DMS53 treated with DMSO at 0.1 percent for 48 hours (cell line): ENCODE measurements around the gene ZFP36L2.
"Not testable (repeated sequence)": the region's sequence is repeated elsewhere in the genome, so short reads cannot be mapped to it uniquely, and the experiment has no call there.

Experiments used
- DNase-seq: peaks from one replicate; lab custom pipeline; 2025; ENCODE audit not compliant: unreplicated experiment; lab: John Stamatoyannopoulos, UW

The ZFP36L2 gene

GRCh38 chr2:43190311-43191052 is 35.9 kb downstream of the ZFP36L2 start:
- DNase-seq, result no peak

GRCh38 chr2:43189861-43190260 is 36.5 kb downstream of the ZFP36L2 start:
- not testable (repeated sequence) for DNase-seq

- DNase-seq, result no peak
These were observed 37.6 kb downstream of the ZFP36L2 start for GRCh38 chr2:43188561-43189386.

GRCh38 chr2:43186679-43187374 is 39.6 kb downstream of the ZFP36L2 start:
- no peak for DNase-seq

- no peak for DNase-seq
These were observed 40.1 kb downstream of the ZFP36L2 start for GRCh38 chr2:43186321-43186678.

GRCh38 chr2:43185146-43185545 is 41.3 kb downstream of the ZFP36L2 start:
- DNase-seq, result no peak

- DNase-seq, result no peak
These were observed 42.0 kb downstream of the ZFP36L2 start for GRCh38 chr2:43184339-43184895.

GRCh38 chr2:43183743-43184142 is 42.7 kb downstream of the ZFP36L2 start:
- DNase-seq, result no peak

GRCh38 chr2:43180897-43181296 is 45.5 kb downstream of the ZFP36L2 start:
- no peak for DNase-seq

GRCh38 chr2:43179942-43180341 is 46.5 kb downstream of the ZFP36L2 start:
- no peak for DNase-seq

GRCh38 chr2:43178602-43179542 is 47.5 kb downstream of the ZFP36L2 start:
- DNase-seq, result peak; percentile 52

- no peak for DNase-seq
These were observed 48.3 kb downstream of the ZFP36L2 start for GRCh38 chr2:43178055-43178598.

GRCh38 chr2:43176449-43176848 is 50.0 kb downstream of the ZFP36L2 start:
- DNase-seq, result no peak

- DNase-seq, result no peak
These were observed 50.5 kb downstream of the ZFP36L2 start for GRCh38 chr2:43175876-43176275.

- no peak for DNase-seq
These were observed 51.4 kb downstream of the ZFP36L2 start for GRCh38 chr2:43175020-43175441.

- no peak for DNase-seq
These were observed 52.0 kb downstream of the ZFP36L2 start for GRCh38 chr2:43174368-43174916.
